GM19035 (cell line): ENCODE measurements around the gene MGA.
"Not testable (repeated sequence)": the region's sequence is repeated elsewhere in the genome, so short reads cannot be mapped to it uniquely, and the experiment has no call there.

Experiments
- ATAC-seq: cut with Tn5 transposase; IDR thresholded peaks from one replicate; pipeline ENCODE4 v1.9.1; 2021; ENCODE audit not compliant: unreplicated experiment

Gene MGA

GRCh38 chr15:41703120-41703519 is 42.9 kb downstream of the MGA start:
- ATAC-seq = no peak

GRCh38 chr15:41713047-41713446 is 52.8 kb downstream of the MGA start:
- no peak for ATAC-seq

DNA sequence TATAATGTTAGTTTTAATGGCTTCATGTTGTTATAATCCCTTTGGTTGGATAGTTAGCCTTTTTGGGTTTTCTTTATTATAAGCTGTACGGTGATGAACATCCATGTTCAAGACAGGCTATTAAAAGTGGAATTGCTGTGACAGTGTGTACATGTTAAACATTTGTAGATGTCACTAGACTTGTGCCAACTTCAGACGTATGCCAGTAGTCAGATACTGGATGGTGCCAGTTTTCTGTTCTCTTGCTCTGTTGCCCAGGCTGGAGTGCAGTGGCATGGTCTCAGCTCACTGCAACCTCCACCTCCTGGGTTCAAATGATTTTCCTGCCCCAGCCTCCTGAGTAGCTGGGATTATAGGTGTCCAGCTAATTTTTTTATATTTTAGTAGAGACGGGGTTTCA is 54.1 kb downstream of the MGA start:
- ATAC-seq = no peak

- ATAC-seq = no peak
Measured at GRCh38 chr15:41716864-41717263, 56.7 kb downstream of the MGA start.

GRCh38 chr15:41727143-41727542 is 66.9 kb downstream of the MGA start:
- no peak for ATAC-seq

DNA sequence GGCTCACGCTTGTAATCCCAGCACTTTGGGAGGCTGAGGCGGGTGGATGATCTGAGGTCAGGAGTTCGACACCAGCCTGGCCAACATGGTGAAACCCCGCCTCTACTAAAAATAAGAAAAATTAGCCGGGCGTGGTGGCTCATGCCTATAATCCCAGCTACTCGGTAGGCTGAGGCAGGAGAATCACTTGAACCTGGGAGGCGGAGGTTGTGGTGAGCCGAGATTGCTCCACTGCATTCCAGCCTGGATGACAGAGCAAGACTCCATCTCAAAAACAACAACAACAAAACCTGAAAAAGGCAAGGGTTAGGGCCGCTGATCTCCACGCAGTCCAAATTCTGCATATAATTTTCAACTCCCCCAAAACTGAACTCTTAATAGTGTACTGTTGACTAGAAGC is 67.9 kb downstream of the MGA start:
- not testable (repeated sequence) for ATAC-seq

DNA sequence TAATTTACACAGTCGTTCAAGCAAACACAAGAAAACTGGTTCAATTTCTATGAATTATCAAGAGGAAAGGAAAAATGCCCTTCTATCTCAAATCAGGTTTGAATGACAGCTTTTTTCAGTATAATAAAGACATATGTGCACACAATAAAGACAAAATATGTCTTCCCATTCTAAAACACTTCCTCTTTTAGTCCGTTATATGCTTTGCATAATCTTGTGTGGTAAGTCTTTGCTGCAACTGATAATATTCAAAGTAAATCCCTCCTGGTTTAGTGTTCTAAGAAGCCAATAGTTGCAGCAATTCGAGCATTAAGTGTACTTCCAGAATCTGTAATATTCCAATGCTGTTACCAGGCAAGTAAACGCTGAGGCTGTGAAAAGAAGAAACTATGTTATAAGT is 70.3 kb downstream of the MGA start:
- no peak for ATAC-seq

GRCh38 chr15:41732483-41732882 is 72.3 kb downstream of the MGA start:
- ATAC-seq = no peak

DNA sequence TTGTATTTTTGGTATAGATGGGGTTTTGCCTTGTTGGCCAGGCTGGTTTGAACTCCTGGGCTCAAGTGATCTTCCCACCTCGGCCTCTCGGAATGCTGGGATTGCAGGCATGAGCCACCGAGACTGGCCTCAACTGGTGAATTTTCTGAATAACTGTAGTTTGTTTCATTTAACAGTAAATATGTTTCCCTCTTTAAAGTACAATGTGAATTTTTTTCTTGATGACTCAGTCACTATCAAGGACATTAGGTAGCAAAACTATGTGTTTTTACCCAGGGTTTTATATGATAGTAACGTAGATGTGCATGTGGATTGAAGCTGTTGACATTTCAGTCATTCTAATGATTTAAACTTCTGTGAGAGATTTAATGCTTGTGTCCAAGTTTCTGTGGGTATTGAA is 73.9 kb downstream of the MGA start:
- ATAC-seq = no peak

GRCh38 chr15:41735046-41735445 is 74.8 kb downstream of the MGA start:
- no peak for ATAC-seq

DNA sequence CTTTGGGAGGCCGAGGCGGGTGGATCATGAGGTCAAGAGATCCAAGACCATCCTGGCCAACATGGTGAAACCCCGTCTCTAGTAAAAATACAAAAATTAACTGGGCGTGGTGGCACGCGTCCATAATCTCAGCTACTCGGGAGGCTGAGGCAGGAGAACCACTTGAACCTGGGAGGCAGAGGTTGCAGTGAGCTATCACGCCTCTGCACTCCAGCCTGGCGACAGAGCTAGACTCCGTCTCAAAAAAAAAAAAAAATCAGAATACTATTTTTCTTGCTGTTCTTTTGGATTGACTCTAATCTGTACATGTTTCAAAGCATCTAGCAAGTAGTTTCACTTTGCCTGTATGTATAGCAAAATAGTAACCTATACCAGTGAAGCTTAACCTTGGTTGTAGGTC is 75.3 kb downstream of the MGA start:
- ATAC-seq = not testable (repeated sequence)

GRCh38 chr15:41746802-41747201 is 86.6 kb downstream of the MGA start:
- no peak for ATAC-seq

DNA sequence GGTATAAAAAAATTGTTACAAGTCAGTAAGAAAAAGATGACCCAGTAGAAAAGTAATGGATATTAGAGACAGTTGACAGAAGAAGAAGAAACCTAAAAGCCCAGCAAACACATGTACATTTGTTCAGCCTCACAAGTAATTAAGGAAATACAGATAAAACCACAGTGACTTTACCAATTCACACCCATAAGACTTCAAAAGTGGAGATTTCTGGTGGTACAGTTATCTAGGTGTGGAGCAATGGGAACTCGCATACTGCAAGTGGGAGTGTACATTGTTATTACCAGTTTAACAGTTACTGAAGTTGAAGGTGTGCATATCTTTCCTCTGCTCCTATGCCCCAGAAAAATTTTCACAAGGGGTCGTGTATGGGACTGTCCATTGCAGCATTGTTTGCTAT is 96.0 kb downstream of the MGA start:
- no peak for ATAC-seq

DNA sequence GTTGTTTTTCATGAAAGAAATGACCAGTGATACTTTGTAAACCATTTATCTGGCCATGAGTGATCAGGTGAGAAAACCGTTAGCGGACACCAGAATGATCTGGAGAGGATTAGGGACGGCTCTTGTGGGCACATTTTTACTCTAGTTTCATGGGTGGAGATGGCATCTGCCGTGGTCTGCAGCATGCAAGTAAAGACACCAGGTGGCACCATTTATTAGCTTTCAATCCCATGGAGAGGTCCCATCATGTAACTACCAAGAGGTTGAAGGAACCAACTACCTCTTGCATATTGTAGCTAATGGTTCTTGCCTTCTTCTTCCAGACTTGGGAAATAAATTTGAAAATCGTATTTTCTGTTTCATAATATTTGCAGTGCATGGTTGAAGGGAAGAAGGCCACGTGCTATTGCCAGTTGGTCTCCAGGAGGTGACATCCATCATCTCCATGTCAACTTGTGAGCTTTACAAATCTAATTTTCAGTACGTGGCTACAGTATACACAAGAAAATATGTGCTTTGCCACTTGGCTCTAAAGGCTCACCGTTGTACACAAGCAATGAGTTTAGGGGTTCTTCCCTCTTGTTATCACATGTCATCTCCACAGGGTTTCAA is 112.6 kb downstream of the MGA start:
- ATAC-seq = no peak

- ATAC-seq = no peak
Measured at GRCh38 chr15:41773332-41773728, 113.1 kb downstream of the MGA start.

DNA sequence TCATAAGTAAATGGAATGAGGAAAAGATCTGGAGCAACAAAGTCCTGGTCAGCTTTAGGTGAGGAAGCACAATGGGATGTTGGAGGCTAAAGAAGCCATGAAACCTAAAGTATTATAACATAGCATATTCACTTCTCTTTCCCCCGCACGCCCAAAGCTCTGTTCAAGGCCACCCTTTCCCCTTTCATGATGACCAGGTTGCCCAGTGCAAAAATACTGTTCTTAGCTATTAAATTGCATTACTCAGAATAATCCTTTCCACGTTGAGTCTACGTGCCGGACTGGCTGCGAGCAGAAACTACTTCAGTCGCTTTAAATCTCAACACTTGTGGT is 113.5 kb downstream of the MGA start:
- no peak for ATAC-seq

- peak; percentile 82 for ATAC-seq
Measured at GRCh38 chr15:41774062-41774881, 114.1 kb downstream of the MGA start, which contains the start of gene MAPKBP1. Gene MAPKBP1 (plus strand): TSS chr15:41774484. CDS start chr15:41775276, 792 bp downstream.

- ATAC-seq = no peak
Measured at GRCh38 chr15:41774882-41775417, 114.7 kb downstream of the MGA start.

DNA sequence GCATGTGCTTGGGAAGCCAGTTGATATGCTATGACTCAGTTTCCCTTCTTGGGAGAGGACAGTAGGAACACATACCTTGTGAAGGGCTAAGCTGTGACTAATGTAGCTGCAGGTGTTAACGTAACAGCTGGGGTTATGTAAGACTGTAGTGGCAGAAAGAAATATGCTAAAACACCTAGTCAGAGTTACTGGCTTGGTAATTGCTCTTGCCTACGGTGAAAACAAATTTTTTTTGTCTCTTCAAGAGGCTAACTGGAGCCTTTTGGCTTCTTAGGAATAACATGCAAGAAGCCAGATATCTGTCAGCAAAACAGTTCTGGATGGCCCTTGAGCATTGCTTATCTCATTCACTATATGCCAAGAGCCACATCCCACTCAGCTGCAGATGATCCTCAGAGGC is 115.4 kb downstream of the MGA start:
- ATAC-seq = no peak

- no peak for ATAC-seq
Measured at GRCh38 chr15:41777421-41777973, 117.3 kb downstream of the MGA start.

- ATAC-seq = no peak
Measured at GRCh38 chr15:41778521-41778920, 118.3 kb downstream of the MGA start.

DNA sequence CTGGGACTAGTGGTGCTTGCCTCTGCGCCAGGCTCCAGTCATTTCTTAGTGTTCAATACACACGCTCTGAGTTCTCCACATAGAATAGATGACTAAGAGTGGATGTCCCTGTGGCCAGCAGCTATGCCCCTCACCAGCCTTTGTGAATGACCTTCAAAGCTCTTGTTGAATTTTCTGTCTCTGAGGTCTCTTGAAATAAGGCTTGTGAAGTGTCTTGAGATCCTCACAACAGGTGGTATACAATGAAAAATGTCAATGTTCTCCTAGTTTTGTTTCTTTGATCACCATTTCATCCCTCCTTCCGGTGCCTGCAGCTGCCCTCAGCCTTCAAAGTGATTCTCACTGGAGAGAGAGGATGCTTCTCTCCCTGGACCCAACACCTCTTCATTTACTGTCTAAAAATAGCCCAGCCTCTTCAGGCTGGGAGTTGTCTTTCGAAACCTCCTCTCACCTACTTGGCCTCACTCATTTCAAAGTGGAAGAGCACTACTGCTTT is 119.5 kb downstream of the MGA start:
- ATAC-seq = no peak
